Mesendoderm (in vitro differentiated cells): Measurements from ENCODE around the gene LRRIQ1.

Experiments used
- DNase-seq: peaks from one replicate; pipeline ENCODE4 v3.0.0; 2013
- H2AK5ac ChIP-seq: 2 replicates; pipeline ENCODE4 v1.6.1; 2013; ENCODE audit warnings: low read length, inconsistent platforms
- H2BK120ac ChIP-seq: 2 replicates; pipeline ENCODE4 v1.6.1; 2013; ENCODE audit warnings: low read depth, mild to moderate bottlenecking, low read length, moderate library complexity, mixed read lengths
- H2BK15ac ChIP-seq: replicated peaks from 2 replicates; pipeline ENCODE4 v1.6.1; 2013; ENCODE audit warnings: low read depth, mild to moderate bottlenecking, moderate library complexity
- H2BK5ac ChIP-seq: 2 replicates; pipeline ENCODE4 v1.6.1; 2013; ENCODE audit warnings: low read length, inconsistent platforms
- H3K18ac ChIP-seq: 2 replicates; pipeline ENCODE4 v1.6.1; 2013; ENCODE audit warnings: mild to moderate bottlenecking, low read length, mixed read lengths
- H3K23ac ChIP-seq: one replicate; pipeline ENCODE4 v1.6.1; 2013; ENCODE audit warnings: low read length
- H3K27ac ChIP-seq: 2 replicates; pipeline ENCODE4 v1.5.1; 2013; ENCODE audit warnings: low read depth, mild to moderate bottlenecking, inconsistent platforms, low read length, moderate library complexity
- H3K27me3 ChIP-seq: 2 replicates; pipeline ENCODE4 v1.6.1; 2013; ENCODE audit warnings: low read length, control low read depth, mild to moderate bottlenecking, inconsistent platforms; ENCODE audit not compliant: insufficient read depth, poor library complexity
- H3K36me3 ChIP-seq: 2 replicates; pipeline ENCODE4 v1.6.1; 2013; ENCODE audit warnings: low read length, inconsistent platforms; ENCODE audit not compliant: control insufficient read depth, insufficient read depth
- H3K4ac ChIP-seq: one replicate; pipeline ENCODE4 v1.6.1; 2013; ENCODE audit warnings: low read depth, mild to moderate bottlenecking, low read length, moderate library complexity
- H3K4me1 ChIP-seq: 2 replicates; pipeline ENCODE4 v1.6.1; 2013; ENCODE audit warnings: low read depth, low read length, inconsistent platforms; ENCODE audit not compliant: control insufficient read depth
- H3K4me2 ChIP-seq: 2 replicates; pipeline ENCODE4 v1.6.1; 2013; ENCODE audit warnings: low read length
- H3K4me3 ChIP-seq: 2 replicates; pipeline ENCODE4 v1.5.1; 2013; ENCODE audit warnings: mild to moderate bottlenecking, low read length
- H3K56ac ChIP-seq: one replicate; pipeline ENCODE4 v1.6.1; 2013; ENCODE audit warnings: low read length
- H3K79me1 ChIP-seq: 2 replicates; pipeline ENCODE4 v1.6.1; 2013; ENCODE audit warnings: low read length, inconsistent platforms
- H3K79me2 ChIP-seq: 2 replicates; pipeline ENCODE4 v1.6.1; 2013; ENCODE audit warnings: mild to moderate bottlenecking, low read length; ENCODE audit not compliant: control insufficient read depth, insufficient read depth
- H3K9ac ChIP-seq: 2 replicates; pipeline ENCODE4 v1.6.1; 2013; ENCODE audit warnings: low read length, inconsistent platforms
- H4K5ac ChIP-seq: one replicate; pipeline ENCODE4 v1.6.1; 2013; ENCODE audit warnings: low read length
- H4K8ac ChIP-seq: one replicate; pipeline ENCODE4 v1.6.1; 2013; ENCODE audit warnings: low read depth, mild to moderate bottlenecking, control low read depth, low read length, moderate library complexity
- WGBS: extraction: QIAGEN DNeasy Blood & Tissue Kit; methylation state at CpG from one replicate; pipeline ENCODE4 v1.1.7; 2013; ENCODE audit warnings: low lambda C conversion rate, missing lambda C conversion rate; ENCODE audit not compliant: insufficient coverage; ENCODE audit errors: extremely low coverage; 5-methylcytosine and 5-hydroxymethylcytosine counted together

LRRIQ1 gene

GRCh38 chr12:85273381-85274314, 237.5 kb downstream of the LRRIQ1 start:
- Histone ChIP-seq H3K27me3 (peaks cover 25% of the 10 kb centered on the region), H3K79me1 (no peaks in the 10 kb centered on the region), H3K4me1 (peaks cover 2% of the 10 kb centered on the region), H3K4ac (no peak overlapping the region), H2BK5ac (no peak overlapping the region), H3K4me2 (peak overlapping the region; percentile 66), H3K23ac (no peak overlapping the region), H3K79me2 (no peaks in the 10 kb centered on the region), H2BK15ac (no peak overlapping the region), H2BK120ac (no peak overlapping the region), H2AK5ac (no peak overlapping the region), H4K8ac (no peak overlapping the region), H3K27ac (no peak overlapping the region), H4K5ac (no peak overlapping the region), H3K18ac (no peak overlapping the region), H3K9ac (no peak overlapping the region), H3K36me3 (no peaks in the 10 kb centered on the region), H3K56ac (no peak overlapping the region), H3K4me3 (peak overlapping the region; percentile 11)
- WGBS = no CpG with 5 or more reads among the region's 37 CpGs
- peak; percentile 45 for DNase-seq

- whole genome bisulfite sequencing = no CpG with 5 or more reads among the region's 8 CpGs
- Histone ChIP-seq H2BK120ac (no peak overlapping the region), H3K79me2 (no peaks in the 10 kb centered on the region)
Observed at GRCh38 chr12:85274315-85274651, 238.1 kb downstream of the LRRIQ1 start.

GRCh38 chr12:85275374-85275773, 239.2 kb downstream of the LRRIQ1 start:
- H3K4me1 ChIP-seq = peaks cover 2% of the 10 kb centered on the region
- H4K8ac ChIP-seq = no peak overlapping the region
- H3K79me2 ChIP-seq = no peaks in the 10 kb centered on the region
- peaks cover 25% of the 10 kb centered on the region for H3K27me3 ChIP-seq
- H4K5ac ChIP-seq = no peak overlapping the region
- no CpG with 5 or more reads among the region's 2 CpGs for WGBS
- H3K36me3 ChIP-seq = no peaks in the 10 kb centered on the region
- H3K4me3 ChIP-seq = no peak overlapping the region
- H3K56ac ChIP-seq = no peak overlapping the region
- no peak overlapping the region for H3K18ac ChIP-seq
- no peak overlapping the region for H3K23ac ChIP-seq
- H3K79me1 ChIP-seq = no peaks in the 10 kb centered on the region
- no peak overlapping the region for H3K4ac ChIP-seq
- no peak overlapping the region for H2AK5ac ChIP-seq
- H2BK120ac ChIP-seq = no peak overlapping the region
- H3K9ac ChIP-seq = no peak overlapping the region
- no peak overlapping the region for H2BK5ac ChIP-seq
- H2BK15ac ChIP-seq = no peak overlapping the region
- no peak overlapping the region for H3K4me2 ChIP-seq
- DNase-seq = peak; percentile 39
- no peak overlapping the region for H3K27ac ChIP-seq

More at GRCh38 chr12:85274315-85274651, 238.1 kb downstream of the LRRIQ1 start:
- Histone ChIP-seq H3K9ac (no peak overlapping the region), H2AK5ac (no peak overlapping the region), H3K79me1 (no peaks in the 10 kb centered on the region), H3K4me2 (no peak overlapping the region), H4K5ac (no peak overlapping the region), H3K18ac (no peak overlapping the region), H3K4ac (no peak overlapping the region), H3K23ac (no peak overlapping the region), H3K56ac (no peak overlapping the region), H2BK5ac (no peak overlapping the region), H3K4me3 (no peak overlapping the region), H4K8ac (no peak overlapping the region), H2BK15ac (no peak overlapping the region), H3K27me3 (peaks cover 25% of the 10 kb centered on the region), H3K4me1 (peaks cover 2% of the 10 kb centered on the region), H3K27ac (no peak overlapping the region), H3K36me3 (no peaks in the 10 kb centered on the region)
- DNase-seq = no peak

GRCh38 chr12:85277191-85277590, 241.0 kb downstream of the LRRIQ1 start:
- no peak overlapping the region for H2AK5ac ChIP-seq
- no peak overlapping the region for H2BK5ac ChIP-seq
- H2BK120ac ChIP-seq = no peak overlapping the region
- H3K9ac ChIP-seq = no peak overlapping the region
- no peak overlapping the region for H4K8ac ChIP-seq
- no peaks in the 10 kb centered on the region for H3K36me3 ChIP-seq
- no CpG with 5 or more reads among the region's 3 CpGs for WGBS
- no peak overlapping the region for H2BK15ac ChIP-seq
- peaks cover 25% of the 10 kb centered on the region for H3K27me3 ChIP-seq
- no peaks in the 10 kb centered on the region for H3K79me2 ChIP-seq
- H3K4me1 ChIP-seq = peaks cover 2% of the 10 kb centered on the region
- no peak overlapping the region for H4K5ac ChIP-seq
- no peak overlapping the region for H3K27ac ChIP-seq
- H3K23ac ChIP-seq = no peak overlapping the region
- DNase-seq = no peak
- H3K4me3 ChIP-seq = no peak overlapping the region
- no peak overlapping the region for H3K18ac ChIP-seq
- no peak overlapping the region for H3K4ac ChIP-seq
- H3K4me2 ChIP-seq = no peak overlapping the region
- no peak overlapping the region for H3K56ac ChIP-seq
- no peaks in the 10 kb centered on the region for H3K79me1 ChIP-seq

GRCh38 chr12:85277900-85278597, 241.9 kb downstream of the LRRIQ1 start:
- peak overlapping the region; percentile 72 for H3K4me2 ChIP-seq
- H3K27ac ChIP-seq = no peak overlapping the region
- DNase-seq = peak; percentile 67

More at GRCh38 chr12:85277900-85278597, 241.9 kb downstream of the LRRIQ1 start:
- no peaks in the 10 kb centered on the region for H3K79me2 ChIP-seq
- no peak overlapping the region for H4K5ac ChIP-seq
- no peak overlapping the region for H2BK15ac ChIP-seq
- no CpG with 5 or more reads among the region's 30 CpGs for WGBS
- no peak overlapping the region for H3K4me3 ChIP-seq
- H3K56ac ChIP-seq = peak overlapping the region; percentile 84
- H3K23ac ChIP-seq = no peak overlapping the region
- no peak overlapping the region for H4K8ac ChIP-seq
- H3K4me1 ChIP-seq = peaks cover 2% of the 10 kb centered on the region
- peak overlapping the region; percentile 59 for H3K9ac ChIP-seq
- no peak overlapping the region for H2AK5ac ChIP-seq
- no peaks in the 10 kb centered on the region for H3K36me3 ChIP-seq
- no peaks in the 10 kb centered on the region for H3K79me1 ChIP-seq
- no peak overlapping the region for H2BK120ac ChIP-seq
- H3K18ac ChIP-seq = no peak overlapping the region
- no peak overlapping the region for H2BK5ac ChIP-seq
- H3K4ac ChIP-seq = no peak overlapping the region
- H3K27me3 ChIP-seq = peaks cover 23% of the 10 kb centered on the region
